HAP-1 (cell line): ENCODE measurements around the gene LRRN2.
"Not testable (repeated sequence)": the region's sequence is repeated elsewhere in the genome, so short reads cannot be mapped to it uniquely, and the experiment has no call there.

Source experiments
- DNase-seq, 2 experiments: peaks; one replicate each; pipeline ENCODE4 v3.0.0-alpha.2; 2016 to 2020; ENCODE audit warnings: low spot score in 2 of 2
- H3K27me3 ChIP-seq: fragments of 250-450 bp; sonication (Bioruptor Pico); 2 replicates; pipeline ENCODE4 v1.5.1; 2020; ENCODE audit warnings: low read depth, mild to moderate bottlenecking, moderate library complexity
- H3K36me3 ChIP-seq: fragments of 250-450 bp; sonication (Bioruptor Pico); replicated peaks from 2 replicates; pipeline ENCODE4 v1.5.1; 2020; ENCODE audit warnings: mild to moderate bottlenecking
- H3K4me1 ChIP-seq: fragments of 250-450 bp; sonication (Bioruptor Pico); 2 replicates; pipeline ENCODE4 v1.5.1; 2020; ENCODE audit warnings: mild to moderate bottlenecking
- H3K4me3 ChIP-seq: fragments of 250-450 bp; sonication (Bioruptor Pico); 2 replicates; pipeline ENCODE4 v1.5.1; 2020; ENCODE audit warnings: mild to moderate bottlenecking, moderate library complexity
- H3K9me3 ChIP-seq: fragments of 250-450 bp; sonication (Bioruptor Pico); 2 replicates; pipeline ENCODE4 v1.5.1; 2020; ENCODE audit warnings: mild to moderate bottlenecking, moderate library complexity
- in situ Hi-C: fragments of 300-500 bp; cut with MboI; formaldehyde crosslinking; loops from 3 replicates; pipeline ENCODE4 v1.14.3; 2020; ENCODE audit warnings: low sequenced_read_pairs, inconsistent platforms, mixed read lengths

Gene LRRN2

DNA sequence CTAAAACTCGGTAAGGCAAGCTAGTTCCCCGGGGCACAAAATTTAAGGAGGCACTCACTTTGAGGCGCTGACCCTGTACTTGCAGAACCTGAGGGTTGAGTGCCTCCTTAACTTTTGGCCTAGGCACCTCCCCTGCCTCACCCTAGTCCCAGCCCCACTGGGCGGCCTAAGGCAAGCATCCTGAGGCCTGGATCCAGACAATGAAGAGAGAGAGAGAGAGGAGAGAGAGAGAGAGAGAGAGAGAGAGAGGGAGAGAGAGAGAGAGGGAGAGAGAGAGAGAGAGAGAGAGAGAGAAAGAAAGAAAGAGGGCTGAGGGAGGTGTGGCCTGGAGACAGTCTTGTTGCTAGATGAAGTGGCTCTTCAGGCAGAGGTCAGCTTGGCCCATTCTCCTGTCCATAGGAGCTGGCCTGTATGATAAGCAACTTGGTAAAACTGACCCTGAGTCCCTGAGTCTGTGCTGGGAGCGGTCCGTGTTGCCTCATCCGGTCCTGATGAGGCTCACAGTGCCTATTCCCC, 7.4 kb upstream of the LRRN2 start:
- Histone ChIP-seq H3K4me1 (no peaks in the 10 kb centered on the region), H3K4me3 (no peak overlapping the region)
- DNase-seq = no peak

DNA sequence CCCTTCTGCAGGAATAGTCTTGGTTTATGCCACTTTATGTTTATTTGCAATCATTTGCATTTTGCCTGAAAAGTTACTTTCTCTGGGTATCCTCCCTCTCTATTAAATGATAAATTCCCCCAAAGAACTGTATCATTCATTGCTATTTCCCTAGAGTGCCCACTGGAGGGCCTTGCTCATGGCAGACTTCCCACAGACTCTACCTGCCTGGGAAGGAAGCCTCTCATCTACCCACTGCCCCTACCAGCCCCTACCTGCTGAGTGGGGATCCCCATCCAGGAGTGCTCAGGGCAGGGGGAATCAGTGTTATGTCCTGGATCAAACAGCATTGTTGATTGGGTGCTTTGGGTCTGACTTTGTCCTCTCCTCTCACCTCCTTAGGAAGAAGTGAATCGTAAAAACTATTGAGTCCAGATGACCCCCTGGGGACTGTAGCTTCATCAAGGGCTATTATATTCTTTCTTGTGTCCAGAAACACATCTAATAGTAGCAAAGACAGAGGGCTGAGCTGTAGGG, 6.8 kb upstream of the LRRN2 start:
- Histone ChIP-seq H3K4me3 (no peak overlapping the region), H3K27me3 (peaks cover 29% of the 10 kb centered on the region), H3K9me3 (no peaks in the 10 kb centered on the region), H3K36me3 (no peaks in the 10 kb centered on the region), H3K4me1 (no peaks in the 10 kb centered on the region)
- in situ Hi-C loops = no loop called here
- DNase-seq = no peak

More for the DNA sequence above, 7.4 kb upstream of the LRRN2 start:
- H3K9me3 ChIP-seq = no peaks in the 10 kb centered on the region
- H3K36me3 ChIP-seq = no peaks in the 10 kb centered on the region
- peaks cover 25% of the 10 kb centered on the region for H3K27me3 ChIP-seq
- in situ Hi-C loops = no loop called here

DNA sequence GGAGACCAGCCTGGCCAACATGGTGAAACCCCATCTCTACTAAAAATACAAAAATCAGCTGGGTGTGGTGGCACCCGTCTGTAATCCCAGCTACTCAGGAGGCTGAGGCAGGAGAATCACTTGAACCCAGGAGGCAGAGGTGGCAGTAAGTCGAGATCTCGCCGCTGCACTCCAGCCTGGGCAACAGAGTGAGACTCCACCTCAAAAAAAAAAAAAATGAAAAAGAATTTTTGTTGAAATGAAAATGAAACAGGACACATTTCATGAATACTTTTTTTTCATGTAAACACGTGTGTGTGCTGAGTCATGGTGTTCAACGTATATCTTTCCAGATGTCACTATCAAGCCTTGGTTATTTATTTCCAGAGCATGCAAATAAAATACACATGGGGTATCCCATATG, 5.8 kb upstream of the LRRN2 start:
- in situ Hi-C loops, DNase-seq, H3K9me3 ChIP-seq, H3K4me1 ChIP-seq, H3K36me3 ChIP-seq, H3K4me3 ChIP-seq: not testable (repeated sequence)
- peaks cover 38% of the 10 kb centered on the region for H3K27me3 ChIP-seq

DNA sequence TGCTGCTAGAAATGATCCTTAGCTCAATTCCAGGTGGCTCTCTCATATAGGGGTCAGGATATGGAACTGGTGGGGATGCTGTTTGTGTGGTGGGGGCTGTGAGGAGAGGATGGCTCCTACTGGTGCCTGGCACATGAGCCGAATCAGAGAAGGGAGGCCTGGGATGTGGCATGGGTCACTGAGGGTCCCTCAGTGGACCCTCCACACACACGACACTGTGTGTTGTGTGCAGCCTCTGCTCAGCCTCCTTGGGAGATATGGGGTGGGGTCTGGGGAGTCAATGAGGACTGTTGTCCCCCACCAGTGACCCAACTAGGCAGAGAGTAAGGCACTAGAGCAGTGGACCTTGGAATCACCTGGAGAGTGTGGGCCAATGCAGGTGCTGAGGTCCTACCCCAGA, 3.2 kb upstream of the LRRN2 start:
- H3K36me3 ChIP-seq = no peaks in the 10 kb centered on the region
- H3K4me1 ChIP-seq = no peaks in the 10 kb centered on the region
- no peak for DNase-seq
- H3K9me3 ChIP-seq = no peaks in the 10 kb centered on the region
- H3K4me3 ChIP-seq = no peak overlapping the region
- in situ Hi-C loops = no loop called here
- H3K27me3 ChIP-seq = peaks cover 46% of the 10 kb centered on the region

DNA sequence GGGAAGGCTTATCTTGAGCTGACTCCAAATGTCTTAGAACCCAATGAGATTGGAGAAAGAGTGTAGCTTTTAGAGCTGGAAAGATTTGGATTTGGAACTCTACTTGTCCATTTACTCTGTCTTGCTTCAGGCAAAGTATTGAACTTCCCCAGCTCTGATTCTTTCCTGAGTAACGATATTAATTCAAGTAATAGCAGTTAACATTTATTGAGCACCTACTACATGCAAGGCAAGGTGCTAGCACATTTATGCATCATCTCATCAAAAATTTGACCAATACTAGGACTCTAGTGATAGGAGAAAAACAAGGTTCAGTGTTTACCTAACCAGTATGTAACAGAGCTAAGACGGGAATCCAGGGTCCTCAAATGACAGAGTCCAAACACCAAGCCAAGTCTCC, 2.5 kb upstream of the LRRN2 start:
- no peaks in the 10 kb centered on the region for H3K4me1 ChIP-seq
- in situ Hi-C loops = no loop called here
- no peaks in the 10 kb centered on the region for H3K36me3 ChIP-seq
- no peak overlapping the region for H3K4me3 ChIP-seq
- no peak for DNase-seq
- no peaks in the 10 kb centered on the region for H3K9me3 ChIP-seq
- H3K27me3 ChIP-seq = peaks cover 42% of the 10 kb centered on the region

DNA sequence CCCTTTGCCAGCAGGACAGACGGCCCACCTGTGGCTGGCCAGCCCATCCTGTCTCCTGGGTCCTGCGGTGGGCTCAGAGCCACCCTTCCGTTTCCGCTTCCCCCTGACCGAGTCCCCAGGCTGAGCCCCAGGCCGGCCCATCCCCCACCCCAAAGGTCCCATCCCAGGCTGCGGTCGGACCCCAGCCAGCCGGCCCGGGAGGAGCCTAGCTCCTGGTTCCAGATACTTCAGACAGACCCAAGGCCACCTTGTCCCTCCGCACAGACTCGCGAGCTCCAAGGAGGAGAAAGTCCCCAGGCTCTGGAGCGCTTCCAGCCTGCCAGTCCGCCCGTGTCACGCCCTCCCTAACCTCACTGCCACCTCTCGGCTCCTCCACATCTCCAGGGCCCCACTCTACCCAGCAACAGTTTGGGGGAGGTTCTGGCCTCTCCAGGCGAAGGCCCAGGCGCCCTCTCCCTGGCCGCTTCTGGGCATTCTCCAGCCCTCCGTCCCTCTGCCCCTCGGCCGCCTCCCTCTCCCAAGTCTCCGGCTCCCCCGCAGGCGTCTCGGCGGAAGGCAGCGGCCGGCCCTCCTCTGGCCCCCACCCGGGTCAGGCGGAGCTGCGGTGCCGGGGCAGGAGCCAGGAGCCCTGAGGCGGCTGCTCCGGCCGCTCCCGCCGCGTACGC, 835 bp downstream of the LRRN2 start:
- peaks cover 39% of the 10 kb centered on the region for H3K27me3 ChIP-seq
- H3K4me3 ChIP-seq = peak overlapping the region; percentile 20
- no peaks in the 10 kb centered on the region for H3K36me3 ChIP-seq
- DNase-seq = peak in 1 of 2 experiments; percentile 18
- no peaks in the 10 kb centered on the region for H3K9me3 ChIP-seq
- no peaks in the 10 kb centered on the region for H3K4me1 ChIP-seq
- in situ Hi-C loops = no loop called here

DNA sequence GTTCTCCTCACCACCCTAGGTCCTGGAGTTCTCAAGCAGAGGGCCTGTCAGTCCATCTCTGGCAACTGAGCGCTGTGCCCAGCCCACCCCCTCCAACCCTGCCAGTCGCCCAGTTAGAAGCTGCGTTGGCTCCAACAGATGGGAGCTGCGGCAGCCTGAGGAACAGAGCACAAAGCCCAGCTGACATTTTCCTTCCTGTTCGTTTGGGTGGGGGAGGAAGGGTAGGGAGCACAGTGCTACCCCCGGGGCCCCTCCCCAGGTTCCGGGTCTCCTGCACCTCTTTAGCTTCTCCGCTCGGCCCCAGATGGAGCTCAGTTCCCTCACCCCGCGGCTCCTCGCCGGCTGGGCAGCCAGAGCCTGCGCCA, 1.4 kb downstream of the LRRN2 start:
- Histone ChIP-seq H3K9me3 (no peaks in the 10 kb centered on the region), H3K27me3 (peaks cover 39% of the 10 kb centered on the region), H3K4me1 (no peaks in the 10 kb centered on the region), H3K36me3 (no peaks in the 10 kb centered on the region), H3K4me3 (peak overlapping the region; percentile 20; the same call in 1 of the 2 replicates)
- in situ Hi-C loops = no loop called here
- DNase-seq = no peak

DNA sequence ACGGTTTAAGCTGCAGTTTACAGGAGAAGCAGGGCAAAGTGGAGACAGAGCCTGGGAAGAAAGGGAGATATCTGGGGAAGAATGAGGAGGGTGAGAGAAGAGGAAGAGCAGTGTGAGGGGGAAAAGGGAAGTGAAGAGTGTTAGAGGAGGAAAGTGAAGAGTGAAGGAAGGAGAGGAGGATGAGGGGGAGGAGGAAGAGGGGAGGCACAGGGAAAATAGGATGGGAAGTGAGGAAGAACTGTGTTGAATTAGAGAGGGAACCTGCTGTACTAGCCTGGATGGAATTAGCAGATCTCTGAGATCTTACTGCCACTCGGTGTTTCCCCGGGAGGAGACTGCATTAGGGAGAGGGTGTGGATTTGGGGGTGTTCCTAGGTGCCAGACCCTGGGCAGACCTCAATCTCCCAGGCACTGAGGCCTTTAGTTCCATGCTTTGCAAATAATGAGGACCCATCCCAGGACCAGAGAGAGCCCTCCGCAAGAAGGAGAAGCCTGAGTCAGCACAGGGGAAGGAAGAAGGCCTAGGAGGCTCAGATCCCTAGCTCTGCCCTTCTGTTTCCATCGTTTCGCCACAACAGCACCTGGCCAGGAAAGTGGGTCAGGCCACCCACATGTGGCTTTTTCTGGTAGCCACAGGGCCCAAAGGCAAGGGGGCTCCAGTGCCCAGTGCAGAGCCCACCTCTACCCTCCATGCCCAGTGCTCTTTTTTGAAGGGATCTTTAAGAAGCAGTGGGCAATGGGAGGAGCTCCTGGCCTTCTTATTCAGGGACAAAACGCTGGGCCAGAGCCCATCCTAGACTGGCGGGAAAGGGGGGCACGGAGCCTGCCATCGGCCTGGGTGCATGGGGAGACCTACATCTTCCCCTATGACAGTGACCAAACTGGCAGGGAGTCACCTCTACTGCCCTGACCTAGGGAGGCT, 2.0 kb downstream of the LRRN2 start:
- H3K9me3 ChIP-seq = no peaks in the 10 kb centered on the region
- in situ Hi-C loops = no loop called here
- no peaks in the 10 kb centered on the region for H3K36me3 ChIP-seq
- no peak overlapping the region for H3K4me3 ChIP-seq
- H3K4me1 ChIP-seq = no peaks in the 10 kb centered on the region
- peaks cover 39% of the 10 kb centered on the region for H3K27me3 ChIP-seq
- DNase-seq = no peak

DNA sequence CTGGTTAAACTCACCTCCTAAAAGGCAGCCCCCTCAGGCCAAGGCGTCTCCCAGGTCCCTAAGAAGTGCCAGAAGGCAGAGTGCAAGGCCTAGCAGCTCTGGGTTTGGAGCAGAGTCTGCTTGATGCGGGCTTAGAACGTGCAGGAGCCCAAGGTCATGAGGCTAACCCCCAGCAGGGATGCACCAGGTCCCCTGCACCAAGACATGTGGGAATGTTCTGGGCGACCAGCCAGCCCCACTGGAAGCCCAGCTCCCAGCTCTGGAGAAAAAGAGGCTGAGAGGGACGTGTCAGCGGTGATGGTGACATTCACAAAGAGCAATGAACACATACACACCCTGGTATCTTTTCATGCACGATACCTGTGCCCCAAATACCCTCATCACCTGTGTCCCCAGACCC, 5.1 kb downstream of the LRRN2 start:
- in situ Hi-C loops = no loop called here
- Histone ChIP-seq H3K27me3 (peaks cover 22% of the 10 kb centered on the region), H3K4me3 (no peak overlapping the region), H3K9me3 (no peaks in the 10 kb centered on the region), H3K36me3 (no peaks in the 10 kb centered on the region), H3K4me1 (no peaks in the 10 kb centered on the region)
- DNase-seq = no peak

DNA sequence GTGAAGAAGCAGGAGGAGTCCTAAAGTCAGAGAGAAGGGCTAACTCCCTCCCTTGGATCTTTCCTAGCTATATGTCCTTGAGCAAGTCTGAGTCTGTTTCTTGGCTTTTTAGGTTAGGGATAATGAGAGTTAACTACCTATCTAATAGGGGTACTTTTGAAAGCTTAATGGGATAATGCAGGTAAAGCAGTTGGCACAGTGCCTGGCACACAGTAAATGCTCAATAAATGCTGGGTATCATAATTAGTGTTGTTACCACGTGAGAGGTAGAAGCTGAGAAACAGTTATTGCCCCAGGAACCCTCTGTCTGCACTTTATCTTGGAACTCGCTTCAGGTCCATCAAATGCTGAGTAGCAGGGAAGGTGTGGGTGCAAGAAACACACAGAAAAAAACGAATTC, 5.5 kb downstream of the LRRN2 start:
- no peak for DNase-seq
- Histone ChIP-seq H3K27me3 (peaks cover 20% of the 10 kb centered on the region), H3K4me3 (no peak overlapping the region), H3K36me3 (no peaks in the 10 kb centered on the region), H3K9me3 (no peaks in the 10 kb centered on the region), H3K4me1 (no peaks in the 10 kb centered on the region)
- in situ Hi-C loops = no loop called here

DNA sequence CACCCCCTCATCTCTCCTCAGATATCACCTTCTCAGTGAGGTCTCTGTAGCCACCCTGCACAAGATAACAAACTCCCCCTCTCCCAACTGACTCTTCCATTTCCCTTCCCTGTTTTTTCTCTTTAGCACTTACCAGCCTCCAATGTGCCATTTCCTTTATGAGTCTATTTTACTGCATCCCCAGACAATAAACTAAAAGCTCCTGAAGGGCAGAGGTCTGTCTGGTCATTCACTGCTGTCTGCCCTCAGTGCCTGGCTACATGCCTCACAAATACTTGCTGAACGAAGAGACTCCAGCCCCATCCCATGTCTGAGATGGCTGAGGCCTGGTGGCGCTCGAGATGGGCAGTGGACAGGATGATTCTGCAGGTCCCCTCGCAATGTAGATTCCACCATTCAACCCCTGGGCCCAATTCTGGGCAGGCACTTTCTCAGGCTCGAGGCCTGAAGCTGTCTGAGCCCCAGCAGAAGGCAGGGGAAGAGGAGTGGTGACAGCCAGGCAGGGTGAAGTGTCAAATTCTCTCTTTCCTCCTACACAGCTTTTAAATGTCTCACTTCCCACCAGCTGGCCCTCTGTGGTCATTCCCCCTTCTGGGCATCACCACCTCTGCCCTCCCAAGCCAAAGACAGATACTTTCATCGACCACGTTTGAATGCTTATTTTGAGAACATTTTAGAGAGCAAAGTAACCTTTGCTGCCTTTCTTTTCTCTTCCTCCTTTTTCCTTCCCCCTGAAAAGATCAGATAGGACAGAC, 6.6 kb downstream of the LRRN2 start:
- Histone ChIP-seq H3K4me1 (no peaks in the 10 kb centered on the region), H3K4me3 (no peak overlapping the region), H3K36me3 (no peaks in the 10 kb centered on the region), H3K9me3 (no peaks in the 10 kb centered on the region), H3K27me3 (peaks cover 9% of the 10 kb centered on the region)
- no peak for DNase-seq
- in situ Hi-C loops = no loop called here

DNA sequence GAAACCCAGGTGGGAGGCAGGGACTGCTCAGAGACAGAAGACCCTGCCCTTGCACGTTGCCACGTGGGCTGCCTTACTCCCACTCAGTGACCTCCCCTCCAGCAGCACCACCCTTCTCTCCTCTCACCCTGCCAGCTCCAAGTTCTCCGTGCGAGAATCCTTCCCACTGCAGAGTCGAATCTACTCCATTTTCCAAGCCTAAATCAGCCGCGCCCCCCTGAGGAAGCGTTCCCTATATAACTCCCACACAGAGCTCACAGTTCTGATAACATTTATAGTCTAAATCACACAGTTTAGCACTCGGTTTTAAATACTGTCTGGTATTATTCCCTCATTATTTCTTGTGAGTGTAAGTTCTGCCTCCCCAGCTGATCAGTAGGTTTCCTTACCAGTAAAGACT, 7.7 kb downstream of the LRRN2 start:
- in situ Hi-C loops = no loop called here

DNA sequence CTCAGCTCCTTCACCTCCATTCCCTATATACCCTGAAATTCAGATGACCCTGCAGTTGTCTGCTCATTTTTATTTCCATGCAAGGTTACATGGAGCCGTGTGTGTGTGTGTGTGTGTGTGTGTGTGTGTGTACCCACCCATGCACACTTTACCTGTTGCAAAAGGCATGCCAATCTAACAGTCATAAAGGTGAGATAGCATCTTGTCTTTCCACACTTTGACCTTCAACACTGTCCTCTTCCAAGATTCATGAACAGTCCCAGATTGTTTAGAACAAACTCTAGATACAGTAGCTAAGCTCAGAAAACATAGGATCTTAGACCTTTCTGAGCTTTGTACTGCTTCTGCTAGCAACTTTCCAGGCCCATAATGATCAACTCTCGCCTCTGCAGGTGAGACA, 9.5 kb downstream of the LRRN2 start:
- H3K9me3 ChIP-seq = no peaks in the 10 kb centered on the region
- no peak for DNase-seq
- no peak overlapping the region for H3K4me3 ChIP-seq
- no peaks in the 10 kb centered on the region for H3K4me1 ChIP-seq
- peaks cover 6% of the 10 kb centered on the region for H3K27me3 ChIP-seq
- H3K36me3 ChIP-seq = no peaks in the 10 kb centered on the region
- in situ Hi-C loops = no loop called here

More for the DNA sequence above, 7.7 kb downstream of the LRRN2 start:
- H3K4me3 ChIP-seq = no peak overlapping the region
- DNase-seq = no peak
- no peaks in the 10 kb centered on the region for H3K36me3 ChIP-seq
- H3K27me3 ChIP-seq = peaks cover 6% of the 10 kb centered on the region
- no peaks in the 10 kb centered on the region for H3K9me3 ChIP-seq
- no peaks in the 10 kb centered on the region for H3K4me1 ChIP-seq
